ENCODE measurements around the gene ZCCHC2. TPM values are rescaled to one million over a fixed set of nuclear protein-coding genes. Genes with fewer than 3 reads are reported as not detected.
A peak's percentile ranks its signal among the peaks of the same experiment; 100 is the strongest.

The ZCCHC2 gene
- total RNA-seq, 1 donor: 9.9 TPM

DNA sequence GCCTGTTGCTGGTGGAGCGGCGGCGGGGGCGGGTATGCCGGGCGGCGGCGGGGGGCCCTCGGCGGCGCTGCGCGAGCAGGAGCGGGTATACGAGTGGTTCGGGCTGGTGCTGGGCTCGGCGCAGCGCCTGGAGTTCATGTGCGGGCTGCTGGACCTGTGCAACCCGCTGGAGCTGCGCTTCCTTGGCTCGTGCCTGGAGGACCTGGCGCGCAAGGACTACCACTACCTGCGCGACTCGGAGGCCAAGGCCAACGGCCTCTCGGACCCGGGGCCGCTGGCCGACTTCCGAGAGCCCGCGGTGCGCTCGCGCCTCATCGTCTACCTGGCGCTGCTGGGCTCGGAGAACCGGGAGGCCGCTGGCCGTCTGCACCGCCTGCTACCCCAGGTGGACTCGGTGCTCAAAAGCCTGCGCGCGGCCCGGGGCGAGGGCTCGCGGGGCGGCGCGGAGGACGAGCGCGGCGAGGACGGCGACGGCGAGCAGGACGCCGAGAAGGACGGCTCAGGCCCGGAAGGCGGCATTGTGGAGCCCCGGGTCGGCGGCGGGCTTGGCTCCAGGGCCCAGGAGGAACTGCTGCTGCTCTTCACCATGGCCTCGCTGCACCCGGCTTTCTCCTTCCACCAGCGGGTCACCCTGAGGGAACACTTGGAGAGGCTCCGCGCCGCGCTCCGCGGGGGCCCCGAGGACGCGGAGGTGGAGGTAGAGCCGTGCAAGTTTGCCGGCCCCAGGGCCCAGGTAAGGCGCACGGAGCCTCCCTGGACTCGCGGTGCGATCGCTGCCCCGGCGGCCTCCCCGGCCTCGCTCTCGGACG, 1.0 kb downstream of the ZCCHC2 start:
- TF ChIP-seq, protein P1, sequence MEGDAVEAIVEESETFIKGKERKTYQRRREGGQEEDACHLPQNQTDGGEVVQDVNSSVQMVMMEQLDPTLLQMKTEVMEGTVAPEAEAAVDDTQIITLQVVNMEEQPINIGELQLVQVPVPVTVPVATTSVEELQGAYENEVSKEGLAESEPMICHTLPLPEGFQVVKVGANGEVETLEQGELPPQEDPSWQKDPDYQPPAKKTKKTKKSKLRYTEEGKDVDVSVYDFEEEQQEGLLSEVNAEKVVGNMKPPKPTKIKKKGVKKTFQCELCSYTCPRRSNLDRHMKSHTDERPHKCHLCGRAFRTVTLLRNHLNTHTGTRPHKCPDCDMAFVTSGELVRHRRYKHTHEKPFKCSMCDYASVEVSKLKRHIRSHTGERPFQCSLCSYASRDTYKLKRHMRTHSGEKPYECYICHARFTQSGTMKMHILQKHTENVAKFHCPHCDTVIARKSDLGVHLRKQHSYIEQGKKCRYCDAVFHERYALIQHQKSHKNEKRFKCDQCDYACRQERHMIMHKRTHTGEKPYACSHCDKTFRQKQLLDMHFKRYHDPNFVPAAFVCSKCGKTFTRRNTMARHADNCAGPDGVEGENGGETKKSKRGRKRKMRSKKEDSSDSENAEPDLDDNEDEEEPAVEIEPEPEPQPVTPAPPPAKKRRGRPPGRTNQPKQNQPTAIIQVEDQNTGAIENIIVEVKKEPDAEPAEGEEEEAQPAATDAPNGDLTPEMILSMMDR (IDR thresholded peaks at IDR 0.05; ENCODE audit: insufficient read depth, low read length): no peak
- H3K4me3 ChIP-seq (ENCODE audit: low read depth, low read length): peak overlapping the region; percentile 87
- DNase-seq (ENCODE audit: low read depth): peak; percentile 42

DNA sequence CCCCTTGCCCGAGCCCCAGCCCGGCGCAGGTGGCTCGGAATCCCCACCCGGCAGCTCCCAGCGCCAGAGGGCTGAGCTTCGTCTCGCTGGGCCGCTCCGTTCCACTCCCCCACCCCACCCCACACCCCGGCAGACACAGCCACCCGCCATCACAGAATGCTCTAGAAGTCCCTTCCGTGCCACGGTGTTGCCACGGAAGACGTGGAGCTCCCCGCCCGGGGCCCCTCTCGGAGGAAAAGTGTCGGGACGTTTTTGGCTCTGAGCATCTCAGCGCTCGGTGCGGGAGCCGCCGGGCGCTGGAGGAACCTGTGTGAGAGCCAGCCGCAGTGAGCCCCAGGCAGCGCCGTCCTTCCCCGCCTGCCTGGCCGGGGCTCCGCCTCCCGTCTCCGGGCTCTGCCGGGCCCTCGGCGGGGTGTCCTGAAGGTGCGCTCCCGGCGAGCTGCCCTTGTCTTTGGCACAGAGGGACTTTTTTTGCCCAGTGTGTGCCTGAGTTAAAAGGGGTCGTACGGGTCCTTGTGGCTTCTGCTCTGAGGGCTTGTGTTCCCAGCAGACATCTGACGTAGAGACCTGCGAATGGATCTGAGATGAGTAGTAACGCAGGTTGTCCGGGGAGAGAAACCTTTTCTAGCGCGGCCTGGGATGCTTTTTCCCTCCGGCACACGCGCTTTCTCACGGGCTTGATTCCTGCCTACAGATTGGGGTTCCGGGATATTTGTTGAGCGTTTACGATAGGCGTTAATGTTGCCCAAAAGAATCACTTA, 1.8 kb downstream of the ZCCHC2 start:
- TF ChIP-seq, protein P1 (IDR thresholded peaks at IDR 0.05; ENCODE audit: insufficient read depth, low read length): no peak
- H3K4me3 ChIP-seq (ENCODE audit: low read depth, low read length): peak overlapping the region; percentile 87
- DNase-seq (ENCODE audit: low read depth): peak; percentile 39

DNA sequence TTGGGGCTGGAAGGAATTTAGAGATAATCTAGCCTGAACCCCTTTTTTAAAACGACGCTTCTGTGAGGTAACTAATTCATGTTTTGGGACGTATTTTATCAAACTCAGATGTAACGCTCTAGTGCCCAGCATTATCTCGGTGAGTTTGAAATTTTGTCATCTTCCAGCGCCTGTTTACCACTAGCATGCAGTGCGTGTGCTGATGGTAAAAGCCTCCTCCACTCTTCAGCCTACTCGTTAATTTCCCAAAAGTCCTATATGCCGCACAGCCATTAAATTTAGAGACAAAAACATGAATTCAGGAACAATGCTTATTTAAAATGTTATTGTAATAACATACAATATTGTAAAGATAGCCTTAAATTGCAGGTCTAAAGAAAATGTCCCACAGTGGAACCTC, 2.8 kb downstream of the ZCCHC2 start:
- H3K4me3 ChIP-seq (ENCODE audit: low read depth, low read length): peak overlapping the region; percentile 87
- TF ChIP-seq, protein P1 (IDR thresholded peaks at IDR 0.05; ENCODE audit: insufficient read depth, low read length): no peak
- no peak for DNase-seq (ENCODE audit: low read depth)

DNA sequence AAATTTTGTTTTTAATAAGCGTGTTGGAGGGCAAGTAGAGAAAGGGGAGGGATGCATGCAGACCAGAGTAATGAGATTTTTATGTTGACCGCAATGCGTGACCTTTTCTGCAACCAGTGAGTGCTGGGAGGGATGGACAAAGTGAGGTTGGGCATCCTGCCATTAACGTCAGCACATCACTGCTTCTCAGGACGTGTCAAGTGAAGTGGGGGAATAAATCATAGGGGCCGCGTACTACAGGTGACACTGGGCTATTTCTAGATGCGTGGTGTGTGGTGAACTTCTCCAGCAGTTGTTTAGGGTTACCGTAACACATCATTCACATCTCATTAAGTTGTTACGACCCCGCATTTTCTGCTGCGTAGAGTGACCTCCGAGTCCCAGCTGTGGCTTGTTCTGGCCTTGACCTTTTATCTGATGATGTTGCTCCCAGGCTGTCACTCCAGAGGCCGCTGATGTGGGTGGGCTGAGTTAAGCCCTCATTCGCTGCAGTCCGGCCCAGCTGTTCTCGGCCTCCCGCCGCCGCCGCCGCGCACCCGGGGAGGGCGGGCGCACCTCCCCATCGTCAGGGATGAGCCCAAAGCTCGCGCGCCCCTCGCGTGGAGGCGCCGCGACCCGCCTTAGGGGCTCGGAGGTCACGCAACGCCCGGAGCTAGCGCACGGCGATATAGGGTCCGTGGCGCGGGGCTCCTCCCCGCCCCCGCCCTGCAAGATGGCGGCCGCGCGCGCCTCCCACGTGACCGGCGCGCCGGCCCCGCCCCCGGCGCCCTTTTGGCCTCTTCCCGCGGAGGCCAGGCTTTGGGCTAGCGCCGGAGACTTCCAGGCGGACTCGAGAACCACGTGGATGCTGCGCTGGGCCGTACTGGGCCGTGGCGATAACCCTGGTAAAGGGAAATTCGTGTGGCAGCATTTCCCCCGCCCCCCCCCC, 3.5 kb downstream of the ZCCHC2 start:
- peak; percentile 77 for DNase-seq (ENCODE audit: low read depth)
- TF ChIP-seq, protein P1 (IDR thresholded peaks at IDR 0.05; ENCODE audit: insufficient read depth, low read length): no peak
- peak overlapping the region; percentile 87 for H3K4me3 ChIP-seq (ENCODE audit: low read depth, low read length)

DNA sequence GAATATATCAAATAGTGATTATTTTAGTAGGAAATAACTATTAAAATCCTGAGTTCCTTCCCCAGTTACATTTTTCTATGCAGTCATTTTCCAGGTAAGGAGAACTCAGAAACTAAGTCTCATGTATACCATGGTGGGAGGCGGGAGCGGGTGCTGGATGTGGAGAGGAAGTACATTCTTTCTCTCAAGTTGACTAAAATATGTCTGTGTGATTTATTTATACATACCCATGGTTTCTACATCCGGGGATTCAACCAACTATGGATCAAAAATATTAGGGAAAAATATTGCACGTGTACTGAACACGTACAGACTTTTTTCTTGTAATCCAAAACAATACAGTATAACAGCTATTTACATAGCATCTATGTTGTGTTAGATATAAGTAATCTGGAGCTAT, 6.8 kb downstream of the ZCCHC2 start:
- TF ChIP-seq, protein P1 (IDR thresholded peaks at IDR 0.05; ENCODE audit: insufficient read depth, low read length): no peak
- DNase-seq (ENCODE audit: low read depth): no peak
- H3K4me3 ChIP-seq (ENCODE audit: low read depth, low read length): no peak overlapping the region

DNA sequence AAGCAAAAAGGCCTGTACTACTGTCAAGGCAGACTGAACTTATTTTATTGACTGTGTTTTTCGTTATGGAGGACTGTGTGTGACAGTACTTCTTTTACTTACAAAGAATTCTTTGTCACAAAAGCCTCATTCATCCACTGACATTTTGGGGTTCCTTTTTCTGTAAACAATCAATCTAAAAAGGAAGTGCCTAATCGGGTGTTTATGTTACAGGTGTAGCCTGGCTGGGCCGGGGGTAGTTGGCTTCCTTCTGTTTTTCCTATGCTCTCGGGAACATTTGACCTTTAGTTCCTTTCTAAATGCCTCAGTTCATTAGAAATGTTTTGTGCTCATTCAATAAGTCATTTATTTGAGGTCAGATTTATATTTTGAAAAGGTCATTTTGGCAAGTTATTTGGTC, 8.3 kb downstream of the ZCCHC2 start:
- H3K4me3 ChIP-seq (ENCODE audit: low read depth, low read length): no peak overlapping the region
- TF ChIP-seq, protein P1 (IDR thresholded peaks at IDR 0.05; ENCODE audit: insufficient read depth, low read length): no peak
- no peak for DNase-seq (ENCODE audit: low read depth)

All from fibroblast of the aortic adventitia (primary cell).